ENCODE data around the gene SNX27.

- no peak for TF ChIP-seq POLR2AphosphoS5 (IDR thresholded peaks at IDR 0.05; ENCODE audit: low read depth, low read length)
- TF ChIP-seq SIN3A (IDR thresholded peaks at IDR 0.05; ENCODE audit: borderline replicate concordance, insufficient read depth, low read length), result no peak
- no peak for TF ChIP-seq REST (IDR thresholded peaks at IDR 0.05; ENCODE audit: insufficient read depth in 1 of 2, low read depth in 2 of 2, low read length in 2 of 2)
Measured at GRCh38 chr1:151583796-151584195, 28.1 kb upstream of the SNX27 start.
